Ishikawa (cell line): ENCODE results near the gene ESPN.

Source experiments
- CREB1 ChIP-seq: IDR thresholded peaks from 2 replicates; pipeline ENCODE4 v1.6.1; 2012; ENCODE audit warnings: low read depth
- EP300 ChIP-seq: IDR thresholded peaks from 2 replicates; pipeline ENCODE4 v1.6.1; 2012; ENCODE audit warnings: borderline replicate concordance
- FOXM1 ChIP-seq: IDR thresholded peaks from 2 replicates; pipeline ENCODE4 v1.6.1; 2012; ENCODE audit warnings: low read depth, borderline replicate concordance
- TCF12 ChIP-seq: IDR thresholded peaks from 2 replicates; pipeline ENCODE4 v1.6.1; 2012; ENCODE audit warnings: low read depth
- TEAD4 ChIP-seq: IDR thresholded peaks from 2 replicates; pipeline ENCODE4 v1.6.1; 2012

ESPN gene

DNA sequence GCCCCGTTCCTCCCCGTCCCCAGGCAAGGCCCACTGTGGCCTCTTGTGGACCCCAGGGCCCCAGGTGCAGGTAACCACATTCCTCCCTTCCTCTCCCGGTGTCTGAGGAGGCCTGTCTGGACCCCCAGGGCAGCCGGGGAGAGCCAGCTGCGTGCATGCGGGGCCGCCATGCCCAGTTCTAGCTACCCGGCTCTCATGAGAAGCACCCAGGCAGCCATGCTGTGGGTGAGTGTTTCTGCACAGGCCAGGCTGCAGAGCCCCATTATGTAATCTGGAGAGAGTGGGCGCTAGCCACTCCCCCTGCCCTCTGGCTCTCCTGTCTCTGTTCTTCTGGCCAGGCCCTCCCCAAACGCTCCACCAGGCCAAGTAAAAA is 85.3 kb downstream of the ESPN start:
- TF ChIP-seq TCF12 (no peak), FOXM1 (no peak), EP300 (no peak), TEAD4 (no peak), CREB1 (no peak)

- TF ChIP-seq FOXM1 = no peak
These were observed 85.9 kb downstream of the ESPN start for GRCh38 chr1:6510493-6510892.
